Measurements from ENCODE around the gene STARD13. TPM values are rescaled to one million over a fixed set of nuclear protein-coding genes. Genes with fewer than 3 reads are reported as not detected.
"Not testable (repeated sequence)": the region's sequence is repeated elsewhere in the genome, so short reads cannot be mapped to it uniquely, and the experiment has no call there.

The STARD13 gene
- total RNA-seq, 1 experiment from 2014 or later, result 35.1 TPM

- no peaks in the 10 kb centered on the region for H3K9me3 ChIP-seq (replicated peaks)
- no peaks in the 10 kb centered on the region for H3K4me1 ChIP-seq
- H3K36me3 ChIP-seq, result peaks cover 7% of the 10 kb centered on the region; the same call in 1 of the 2 replicates
- no peak for DNase-seq
- no peak overlapping the region for H3K27ac ChIP-seq
- no peaks in the 10 kb centered on the region for H3K27me3 ChIP-seq
- H3K4me3 ChIP-seq, result no peak overlapping the region
Measured at GRCh38 chr13:33174491-33174890, 111.1 kb downstream of the STARD13 start.

- no peak for DNase-seq
- Histone ChIP-seq H3K4me3 (no peak overlapping the region), H3K27ac (no peak overlapping the region), H3K27me3 (no peaks in the 10 kb centered on the region), H3K4me1 (no peaks in the 10 kb centered on the region), H3K36me3 (peaks cover 7% of the 10 kb centered on the region; the same call in 1 of the 2 replicates), H3K9me3 (replicated peaks) (no peaks in the 10 kb centered on the region; the same call in 1 of the 2 replicates)
Measured at GRCh38 chr13:33172911-33173310, 112.6 kb downstream of the STARD13 start.

- no peak overlapping the region for H3K4me3 ChIP-seq
- H3K27me3 ChIP-seq, result no peaks in the 10 kb centered on the region
- DNase-seq, result no peak
- no peaks in the 10 kb centered on the region for H3K4me1 ChIP-seq
- peaks cover 7% of the 10 kb centered on the region; the same call in 1 of the 2 replicates for H3K36me3 ChIP-seq
- H3K9me3 ChIP-seq (replicated peaks), result no peaks in the 10 kb centered on the region; the same call in 1 of the 2 replicates
- no peak overlapping the region for H3K27ac ChIP-seq
Measured at GRCh38 chr13:33172400-33172799, 113.2 kb downstream of the STARD13 start.

- Histone ChIP-seq H3K4me1 (peaks cover 3% of the 10 kb centered on the region), H3K27me3 (no peaks in the 10 kb centered on the region), H3K4me3 (no peak overlapping the region), H3K27ac (no peak overlapping the region), H3K36me3 (peaks cover 25% of the 10 kb centered on the region), H3K9me3 (replicated peaks) (no peaks in the 10 kb centered on the region; the same call in 1 of the 2 replicates)
- DNase-seq, result no peak
Measured at GRCh38 chr13:33169273-33169980, 116.1 kb downstream of the STARD13 start.

- Histone ChIP-seq H3K4me3 (no peak overlapping the region), H3K9me3 (replicated peaks) (no peaks in the 10 kb centered on the region; the same call in 1 of the 2 replicates), H3K27me3 (no peaks in the 10 kb centered on the region), H3K4me1 (peaks cover 6% of the 10 kb centered on the region), H3K27ac (no peak overlapping the region), H3K36me3 (peaks cover 32% of the 10 kb centered on the region)
- no peak for DNase-seq
Measured at GRCh38 chr13:33168321-33168960, 117.1 kb downstream of the STARD13 start.

GRCh38 chr13:33167491-33167890 lies 118.1 kb downstream of the STARD13 start:
- Histone ChIP-seq H3K4me3 (no peak overlapping the region), H3K36me3 (peaks cover 36% of the 10 kb centered on the region), H3K27ac (no peak overlapping the region), H3K27me3 (no peaks in the 10 kb centered on the region), H3K9me3 (replicated peaks) (peaks cover 3% of the 10 kb centered on the region; the same call in 1 of the 2 replicates), H3K4me1 (peaks cover 6% of the 10 kb centered on the region)
- peak in 1 of 2 experiments; percentile 31 for DNase-seq

- Histone ChIP-seq H3K36me3 (peaks cover 48% of the 10 kb centered on the region), H3K27ac (no peak overlapping the region), H3K4me1 (peaks cover 6% of the 10 kb centered on the region), H3K4me3 (no peak overlapping the region), H3K27me3 (no peaks in the 10 kb centered on the region), H3K9me3 (replicated peaks) (peaks cover 7% of the 10 kb centered on the region; the same call in 1 of the 2 replicates)
- DNase-seq, result no peak
Measured at GRCh38 chr13:33165787-33166186, 119.8 kb downstream of the STARD13 start.

GRCh38 chr13:33164331-33164730 lies 121.2 kb downstream of the STARD13 start:
- Histone ChIP-seq H3K27ac (no peak overlapping the region), H3K9me3 (replicated peaks) (peaks cover 7% of the 10 kb centered on the region; the same call in 1 of the 2 replicates), H3K27me3 (no peaks in the 10 kb centered on the region), H3K4me3 (no peak overlapping the region), H3K4me1 (peaks cover 6% of the 10 kb centered on the region), H3K36me3 (peaks cover 48% of the 10 kb centered on the region)
- no peak for DNase-seq

GRCh38 chr13:33162725-33163124 lies 122.8 kb downstream of the STARD13 start:
- peaks cover 59% of the 10 kb centered on the region for H3K36me3 ChIP-seq
- H3K27me3 ChIP-seq; H3K4me1 ChIP-seq; DNase-seq; H3K4me3 ChIP-seq; H3K9me3 ChIP-seq (replicated peaks); H3K27ac ChIP-seq: not testable (repeated sequence)

- DNase-seq, result no peak
- H3K36me3 ChIP-seq, result peaks cover 39% of the 10 kb centered on the region
- H3K4me1 ChIP-seq, result no peaks in the 10 kb centered on the region
- H3K27me3 ChIP-seq, result no peaks in the 10 kb centered on the region
- no peak overlapping the region for H3K27ac ChIP-seq
- peaks cover 7% of the 10 kb centered on the region; the same call in 1 of the 2 replicates for H3K9me3 ChIP-seq (replicated peaks)
- no peak overlapping the region for H3K4me3 ChIP-seq
Measured at GRCh38 chr13:33158816-33159215, 126.7 kb downstream of the STARD13 start.

- Histone ChIP-seq H3K36me3 (peaks cover 37% of the 10 kb centered on the region), H3K4me1 (no peaks in the 10 kb centered on the region), H3K27me3 (no peaks in the 10 kb centered on the region), H3K27ac (no peak overlapping the region), H3K9me3 (replicated peaks) (peaks cover 7% of the 10 kb centered on the region; the same call in 1 of the 2 replicates), H3K4me3 (no peak overlapping the region)
- DNase-seq, result no peak
Measured at GRCh38 chr13:33158271-33158670, 127.3 kb downstream of the STARD13 start.

- Histone ChIP-seq H3K36me3 (peaks cover 21% of the 10 kb centered on the region), H3K4me3 (no peak overlapping the region), H3K27ac (no peak overlapping the region), H3K27me3 (no peaks in the 10 kb centered on the region), H3K9me3 (replicated peaks) (no peaks in the 10 kb centered on the region), H3K4me1 (peaks cover 7% of the 10 kb centered on the region)
- DNase-seq, result no peak
Measured at GRCh38 chr13:33154911-33155310, 130.6 kb downstream of the STARD13 start.

GRCh38 chr13:33153421-33154404 lies 131.8 kb downstream of the STARD13 start:
- Histone ChIP-seq H3K9me3 (replicated peaks) (no peaks in the 10 kb centered on the region), H3K27ac (no peak overlapping the region), H3K36me3 (peaks cover 17% of the 10 kb centered on the region), H3K4me3 (no peak overlapping the region), H3K4me1 (peaks cover 7% of the 10 kb centered on the region), H3K27me3 (no peaks in the 10 kb centered on the region)
- DNase-seq, result no peak

- no peak overlapping the region for H3K27ac ChIP-seq
- H3K36me3 ChIP-seq, result peaks cover 7% of the 10 kb centered on the region
- H3K4me1 ChIP-seq, result peaks cover 7% of the 10 kb centered on the region
- no peak for DNase-seq
- no peaks in the 10 kb centered on the region for H3K27me3 ChIP-seq
- 0 out of 2 replicates have a peak, but pooled peaks cover under 1% of the 10 kb centered on the region for H3K9me3 ChIP-seq (replicated peaks)
- no peak overlapping the region for H3K4me3 ChIP-seq
Measured at GRCh38 chr13:33152389-33152788, 133.2 kb downstream of the STARD13 start.

Measured in SJCRH30 (cell line).